HG03558 (cell line): ENCODE measurements around the gene FCER1A.
"Not testable (repeated sequence)": the region's sequence is repeated elsewhere in the genome, so short reads cannot be mapped to it uniquely, and the experiment has no call there.

Source experiments
- ATAC-seq: cut with Tn5 transposase; IDR thresholded peaks from one replicate; pipeline ENCODE4 v1.9.1; 2021; ENCODE audit warnings: moderate number of reproducible peaks; ENCODE audit not compliant: unreplicated experiment; ENCODE audit errors: extremely low read depth

FCER1A gene

DNA sequence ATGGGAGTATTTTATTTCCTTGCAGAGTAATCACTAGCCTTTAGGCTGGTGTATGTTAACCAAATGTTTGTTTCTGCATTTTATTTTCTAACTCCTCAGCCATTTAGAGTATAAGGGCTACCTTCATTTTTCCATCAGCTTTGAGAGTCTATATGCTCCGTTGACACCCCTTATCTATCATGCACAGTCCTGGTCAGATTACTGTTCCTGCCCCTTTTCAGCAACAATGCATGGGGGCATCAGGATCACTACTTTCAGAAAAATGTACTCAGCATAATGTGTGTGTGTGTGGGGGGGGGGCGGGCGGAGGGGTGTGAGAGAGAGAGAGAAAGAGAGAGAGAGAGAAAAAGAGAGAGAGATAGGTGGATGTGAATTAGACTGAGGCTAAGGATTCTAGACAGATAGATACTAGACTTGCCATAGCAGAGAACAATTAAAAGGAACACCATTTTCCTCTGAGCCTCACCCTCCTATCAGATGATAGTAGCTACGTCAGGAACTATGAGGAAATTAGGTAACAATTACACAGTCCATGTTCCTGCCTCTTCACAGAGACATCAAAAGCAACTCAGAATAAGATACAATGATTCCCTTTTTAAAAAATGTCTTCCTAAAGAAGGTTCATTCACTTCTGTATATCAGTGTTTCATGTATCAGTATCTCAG is 40.8 kb downstream of the FCER1A start:
- no peak for ATAC-seq

DNA sequence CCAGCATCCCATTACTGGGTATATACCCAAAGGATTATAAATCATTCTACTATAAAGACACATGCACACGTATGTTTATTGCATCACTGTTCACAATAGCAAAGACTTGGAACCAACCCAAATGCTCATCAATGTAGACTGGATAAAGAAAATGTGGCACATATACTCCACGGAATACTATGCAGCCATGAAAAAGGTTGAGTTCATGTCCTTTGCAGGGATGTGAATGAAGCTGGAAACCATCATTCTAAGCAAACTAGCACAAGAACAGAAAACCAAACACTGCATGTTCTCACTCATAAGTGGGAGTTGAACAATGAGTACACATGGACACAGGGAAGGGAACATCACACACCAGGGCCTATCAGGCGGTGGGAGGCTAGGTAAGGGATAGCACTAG is 47.2 kb downstream of the FCER1A start:
- not testable (repeated sequence) for ATAC-seq

DNA sequence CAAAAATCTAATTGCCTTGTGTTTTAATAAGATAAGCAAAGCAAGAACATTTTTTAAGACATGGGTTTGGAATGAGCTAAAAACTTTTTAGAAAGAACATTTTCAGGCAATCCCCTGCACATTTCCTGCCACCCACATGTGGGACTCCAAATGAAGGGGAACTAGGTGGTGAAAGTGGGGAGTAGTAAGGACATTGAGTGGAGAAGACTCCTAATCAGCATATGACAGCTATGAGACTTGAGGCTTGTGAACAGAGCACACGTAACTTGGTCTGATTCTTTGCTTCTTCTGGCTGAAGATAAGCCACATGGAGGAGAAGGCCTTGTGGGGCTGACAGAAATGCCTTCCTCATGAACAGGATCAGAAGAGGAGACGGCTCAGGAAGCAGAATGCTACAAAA is 50.3 kb downstream of the FCER1A start:
- ATAC-seq, result no peak
